ENCODE results near the gene CCDC63.

Gene CCDC63

GRCh38 chr12:110888256-110888991, 41.6 kb downstream of the CCDC63 start:
- DNase-seq = no peak

- DNase-seq = no peak
These were observed 42.6 kb downstream of the CCDC63 start for GRCh38 chr12:110889361-110889760.

- no peak for DNase-seq
These were observed 47.2 kb downstream of the CCDC63 start for GRCh38 chr12:110893956-110894355.

GRCh38 chr12:110896559-110896958, 49.8 kb downstream of the CCDC63 start:
- DNase-seq = no peak

GRCh38 chr12:110901401-110901800, 54.6 kb downstream of the CCDC63 start:
- DNase-seq = no peak

- DNase-seq = no peak
These were observed 56.7 kb downstream of the CCDC63 start for GRCh38 chr12:110903511-110903910.

- DNase-seq = no peak
These were observed 59.3 kb downstream of the CCDC63 start for GRCh38 chr12:110906083-110906482.

GRCh38 chr12:110906516-110906915, 59.7 kb downstream of the CCDC63 start:
- no peak for DNase-seq

GRCh38 chr12:110906985-110907384, 60.2 kb downstream of the CCDC63 start:
- DNase-seq = no peak

GRCh38 chr12:110907583-110907982, 60.8 kb downstream of the CCDC63 start:
- DNase-seq = no peak

- no peak for DNase-seq
These were observed 61.8 kb downstream of the CCDC63 start for GRCh38 chr12:110908377-110909152.

GRCh38 chr12:110912263-110912662, 65.5 kb downstream of the CCDC63 start:
- DNase-seq = no peak

- DNase-seq = no peak
These were observed 66.6 kb downstream of the CCDC63 start for GRCh38 chr12:110913119-110914056.

- DNase-seq = no peak
These were observed 69.6 kb downstream of the CCDC63 start for GRCh38 chr12:110916295-110916875.

- no peak for DNase-seq
These were observed 70.7 kb downstream of the CCDC63 start for GRCh38 chr12:110917467-110917866.

- no peak for DNase-seq
These were observed 71.2 kb downstream of the CCDC63 start for GRCh38 chr12:110917961-110918360.

- DNase-seq = no peak
These were observed 72.9 kb downstream of the CCDC63 start for GRCh38 chr12:110919720-110920119.

GRCh38 chr12:110920324-110920910, 73.6 kb downstream of the CCDC63 start, which contains the start of gene MYL2:
Gene MYL2 (minus strand): TSS chr12:110920579. CDS start chr12:110920529, 50 bp downstream.
- DNase-seq = no peak

GRCh38 chr12:110921262-110921661, 74.5 kb downstream of the CCDC63 start:
- DNase-seq = no peak

- no peak for DNase-seq
These were observed 75.9 kb downstream of the CCDC63 start for GRCh38 chr12:110922652-110923051.

- DNase-seq = no peak
These were observed 76.4 kb downstream of the CCDC63 start for GRCh38 chr12:110923192-110923591.

GRCh38 chr12:110923692-110924334, 77.0 kb downstream of the CCDC63 start:
- DNase-seq = no peak
